HCT116 (cell line): ENCODE results near the gene MOGAT3. TPM values are rescaled to one million over a fixed set of nuclear protein-coding genes. Genes with fewer than 3 reads are reported as not detected.

Experiments used
- ATAC-seq: fragments of 200-7000 bp; cut with Tn5 transposase; 2 replicates; pipeline ENCODE4 v1.9.1; 2020; ENCODE audit warnings: mild to moderate bottlenecking, moderate library complexity
- BruUV-seq: library from RNA; stranded (reverse); fragments of 400-500 nt; replicated peaks from 2 replicates; lab custom pipeline; 2021; lab: Mats Ljungman, UMichigan
- CTCF ChIA-PET: fragments of 300-600 bp; sonication (Branson Sonifier 250); formaldehyde crosslinking; loops from one replicate; lab custom pipeline; 2021; ENCODE audit warnings: antibody characterized with exemption; lab: Charles Lee
- POLR2A ChIA-PET: fragments of 300-600, 350-600 bp; sonication (Branson Sonifier 250); formaldehyde crosslinking; loops from one replicate; lab custom pipeline; 2021; ENCODE audit warnings: antibody characterized with exemption; lab: Charles Lee
- RAD21 ChIA-PET, 2 experiments: fragments of 300-600 bp; sonication (Branson Sonifier 250); formaldehyde crosslinking; loops; one replicate each; lab custom pipeline; 2023; ENCODE audit warnings: low total read pairs in 2 of 2; ENCODE audit not compliant: uncharacterized antibody in 2 of 2, unreplicated experiment in 2 of 2, low non-redundant PET in 1 of 2; lab: Charles Lee
- DNase-seq: peaks from one replicate; pipeline ENCODE4 v3.0.0-alpha.2; 2010; ENCODE audit warnings: low read depth, low spot score
- H2AFZ ChIP-seq: fragments of 200-600 bp; shearing (Covaris generic), sonication (generic); 2 replicates; pipeline ENCODE4 v1.6.1; 2017; ENCODE audit warnings: low read depth, mixed run types, mixed read lengths, antibody characterized with exemption, low read length; ENCODE audit not compliant: poor library complexity, severe bottlenecking
- H3K27ac ChIP-seq: 2 replicates; pipeline ENCODE4 v1.5.1; 2012; ENCODE audit warnings: low read depth, low read length
- H3K27me3 ChIP-seq: fragments of 200-600 bp; sonication (generic); 2 replicates; pipeline ENCODE4 v1.6.1; 2016; ENCODE audit warnings: mixed run types, low read length, mixed read lengths; ENCODE audit not compliant: insufficient read depth
- H3K36me3 ChIP-seq, 2 experiments: fragments of 200-500 bp in 1 of 2; fragments of 200-600 bp in 1 of 2; sonication (Bioruptor generic) in 1 of 2; sonication (generic) in 1 of 2; 2 replicates each; pipeline versions ENCODE4 v1.5.1 to v1.6.1; 2014 to 2016; ENCODE audit warnings: low read length in 2 of 2, inconsistent platforms in 1 of 2, mixed read lengths in 1 of 2, mixed run types in 1 of 2; ENCODE audit not compliant: insufficient read depth in 2 of 2, control insufficient read depth in 1 of 2
- H3K4me1 ChIP-seq, 2 experiments: fragments of 200-600 bp in 1 of 2; sonication (generic) in 1 of 2; 2 replicates each; pipeline versions ENCODE4 v1.5.1 to v1.6.1; 2012 to 2017; ENCODE audit warnings: low read length in 2 of 2, inconsistent platforms in 1 of 2, mild to moderate bottlenecking in 1 of 2, mixed read lengths in 1 of 2, mixed run types in 1 of 2, moderate library complexity in 1 of 2; ENCODE audit not compliant: insufficient read depth in 2 of 2, control insufficient read depth in 1 of 2
- H3K4me2 ChIP-seq: fragments of 200-600 bp; sonication (generic); 2 replicates; pipeline ENCODE4 v1.6.1; 2017; ENCODE audit warnings: mixed run types, low read length, mixed read lengths
- H3K4me3 ChIP-seq, 2 experiments: fragments of 200-600 bp in 1 of 2; sonication (generic) in 1 of 2; replicated peaks in 1 of 2; 2 replicates each; pipeline ENCODE4 v1.5.1; 2011 to 2016; ENCODE audit warnings: low read length in 2 of 2, control low read depth in 1 of 2, low read depth in 1 of 2, mild to moderate bottlenecking in 1 of 2, mixed read lengths in 1 of 2, mixed run types in 1 of 2
- H3K79me2 ChIP-seq: fragments of 200-600 bp; sonication (generic); 2 replicates; pipeline ENCODE4 v1.6.1; 2017; ENCODE audit warnings: mild to moderate bottlenecking, mixed run types, low read length, moderate library complexity, mixed read lengths; ENCODE audit not compliant: insufficient read depth
- H3K9ac ChIP-seq: fragments of 200-600 bp; sonication (generic); 2 replicates; pipeline ENCODE4 v1.6.1; 2016; ENCODE audit warnings: low read length, mixed read lengths
- H3K9me2 ChIP-seq: fragments of 200-600 bp; sonication (generic), shearing (Covaris generic); 2 replicates; pipeline ENCODE4 v1.6.1; 2017; ENCODE audit warnings: mixed run types, mild to moderate bottlenecking, moderate library complexity; ENCODE audit not compliant: insufficient read depth
- H3K9me3 ChIP-seq, 2 experiments: fragments of 200-500 bp in 1 of 2; fragments of 200-600 bp in 1 of 2; sonication (Bioruptor generic) in 1 of 2; sonication (generic) in 1 of 2; 2 replicates each; pipeline ENCODE4 v1.6.1; 2014 to 2017; ENCODE audit warnings: low read length in 2 of 2, mixed read lengths in 2 of 2, inconsistent platforms in 1 of 2, low read depth in 1 of 2, mild to moderate bottlenecking in 1 of 2, mixed run types in 1 of 2, moderate library complexity in 1 of 2; ENCODE audit not compliant: control insufficient read depth in 1 of 2, insufficient read depth in 1 of 2
- H4K20me1 ChIP-seq: fragments of 200-600 bp; sonication (generic), shearing (Covaris generic); 2 replicates; pipeline ENCODE4 v1.6.1; 2017; ENCODE audit warnings: mixed run types, mild to moderate bottlenecking, moderate library complexity; ENCODE audit not compliant: insufficient read depth
- CBX3 ChIP-seq: IDR thresholded peaks from 2 replicates; pipeline ENCODE4 v1.6.1; 2012; ENCODE audit warnings: low read depth
- EGR1 ChIP-seq: IDR thresholded peaks from 2 replicates; pipeline ENCODE4 v1.6.1; 2012; ENCODE audit warnings: low read depth
- EZH2 ChIP-seq: fragments of 200-600 bp; sonication (generic); IDR thresholded peaks from 2 replicates; pipeline ENCODE4 v1.6.1; 2017; ENCODE audit warnings: antibody characterized with exemption, mixed run types
- FOSL1 ChIP-seq: IDR thresholded peaks from 2 replicates; pipeline ENCODE4 v1.6.1; 2012; ENCODE audit warnings: low read depth
- JUND ChIP-seq: IDR thresholded peaks from 2 replicates; pipeline ENCODE4 v1.6.1; 2012
- POLR2AphosphoS5 ChIP-seq: IDR thresholded peaks from 2 replicates; pipeline ENCODE4 v1.6.1; 2011; ENCODE audit warnings: mild to moderate bottlenecking, low read depth, low read length, moderate library complexity
- RAD21 ChIP-seq: IDR thresholded peaks from 2 replicates; pipeline ENCODE4 v1.6.1; 2012; ENCODE audit warnings: low read depth, mild to moderate bottlenecking
- SP1 ChIP-seq: IDR thresholded peaks from 2 replicates; pipeline ENCODE4 v1.6.1; 2012; ENCODE audit warnings: low read depth
- SRF ChIP-seq: IDR thresholded peaks from 2 replicates; pipeline ENCODE4 v1.6.1; 2012; ENCODE audit warnings: low read depth
- YY1 ChIP-seq: IDR thresholded peaks from 2 replicates; pipeline ENCODE4 v1.6.1; 2011; ENCODE audit warnings: low read length, low read depth, moderate library complexity, mild to moderate bottlenecking; ENCODE audit not compliant: insufficient replicate concordance; ENCODE audit errors: extremely low read depth
- intact Hi-C: fragments of 100-400 bp; cut with micrococcal nuclease; formaldehyde crosslinking; loops from 2 replicates; pipeline ENCODE4 v1.10.0; 2022
- total RNA-seq: library from RNA; stranded (reverse); gene quantifications from one replicate; pipeline ENCODE4 v1.2.1, GENCODE V29; 2021; ENCODE audit not compliant: unreplicated experiment
- TF ChIP-seq, protein P1 (sequence below): IDR thresholded peaks from 2 replicates; pipeline ENCODE4 v1.6.1; 2012; ENCODE audit warnings: low read depth
- TF ChIP-seq, protein P2 (sequence below): IDR thresholded peaks from 2 replicates; pipeline ENCODE4 v1.6.1; 2012
- TF ChIP-seq, protein P3 (sequence below), 3 experiments: fragments of 200-600 bp in 1 of 3; sonication (generic) in 1 of 3; IDR thresholded peaks in 2 of 3; conservative IDR thresholded peaks in 1 of 3; 2 replicates each; pipeline ENCODE4 v1.5.1; 2012 to 2017; ENCODE audit warnings: low read depth in 2 of 3, low read length in 2 of 3, antibody characterized with exemption in 1 of 3, borderline replicate concordance in 1 of 3, control low read depth in 1 of 3, mild to moderate bottlenecking in 1 of 3, mixed read lengths in 1 of 3, mixed run types in 1 of 3, moderate library complexity in 1 of 3; ENCODE audit not compliant: insufficient read depth in 1 of 3

Gene MOGAT3
- total RNA-seq, 1 experiment from 2014 or later, result not detected

DNA sequence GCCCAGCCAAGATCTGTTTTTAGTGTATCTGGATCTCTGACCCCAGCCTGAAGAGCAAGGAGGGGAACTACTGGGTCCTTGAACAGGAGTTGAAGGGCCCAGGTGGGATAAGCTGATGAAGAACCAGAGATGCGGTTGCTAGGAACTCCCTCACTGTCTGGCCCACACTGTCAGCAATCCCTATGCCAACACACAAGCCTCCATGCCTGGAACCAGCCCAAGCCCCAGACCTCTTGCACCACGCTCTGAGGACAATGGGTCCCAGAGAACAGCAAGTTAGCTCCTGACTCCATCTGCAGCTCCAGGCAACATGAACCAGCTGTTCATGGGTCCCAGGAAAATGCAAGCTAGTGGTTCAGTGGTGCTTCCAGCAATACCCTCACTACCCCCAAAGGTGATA, 23.2 kb downstream of the MOGAT3 start:
- RAD21 ChIA-PET, result no interaction called here
- Histone ChIP-seq H3K9ac (no peak overlapping the region), H3K27me3 (no peaks in the 10 kb centered on the region), H3K79me2 (no peaks in the 10 kb centered on the region), H3K4me3 (no peak overlapping the region), H3K9me2 (no peaks in the 10 kb centered on the region), H3K27ac (no peak overlapping the region), H2AFZ (no peak overlapping the region), H3K4me2 (no peak overlapping the region), H3K4me1 (peaks cover 19 to 27% of the 10 kb centered on the region in 2 experiments), H4K20me1 (no peaks in the 10 kb centered on the region), H3K36me3 (no peaks in the 10 kb centered on the region), H3K9me3 (no peaks in the 10 kb centered on the region)
- no TSS peak for BruUV-seq
- TF ChIP-seq JUND, result no peak
- no peak for DNase-seq
- POLR2A ChIA-PET, result no interaction called here
- no peak for ATAC-seq
- CTCF ChIA-PET, result no interaction called here
- intact Hi-C loops, result no loop called here

DNA sequence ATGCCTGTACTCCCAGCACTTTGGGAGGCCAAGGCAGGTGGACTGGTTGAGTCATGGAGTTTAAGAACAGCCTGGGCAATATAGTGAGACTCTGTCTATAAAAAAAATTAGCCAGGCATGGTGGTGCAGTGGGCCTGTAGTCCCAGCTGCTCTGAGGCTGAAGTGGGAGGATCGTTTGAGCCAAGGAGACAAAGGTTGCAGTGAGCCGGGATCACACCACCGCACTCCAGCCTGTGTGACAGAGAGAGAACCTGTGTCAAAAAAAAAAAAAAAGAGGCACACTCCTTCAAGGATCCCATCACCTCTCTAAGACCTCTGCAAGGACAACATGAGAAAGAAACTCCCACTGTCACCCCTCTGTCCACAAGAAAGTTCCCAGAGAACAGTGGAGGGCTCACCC, 25.2 kb downstream of the MOGAT3 start:
- Histone ChIP-seq H3K4me1 (peaks cover 14 to 29% of the 10 kb centered on the region in 2 experiments), H3K9me3 (no peaks in the 10 kb centered on the region), H3K9ac (no peak overlapping the region), H3K27me3 (no peaks in the 10 kb centered on the region), H3K4me2 (no peak overlapping the region), H4K20me1 (no peaks in the 10 kb centered on the region), H3K36me3 (no peaks in the 10 kb centered on the region), H2AFZ (no peak overlapping the region), H3K27ac (no peak overlapping the region), H3K4me3 (no peak overlapping the region), H3K79me2 (no peaks in the 10 kb centered on the region), H3K9me2 (no peaks in the 10 kb centered on the region)
- intact Hi-C loops, result no loop called here
- DNase-seq (no peak), ATAC-seq (no peak)
- RAD21 ChIA-PET, result no interaction called here
- no TSS peak for BruUV-seq
- CTCF ChIA-PET, result interaction anchor here (2.9 kb wide), 1 partner anchor 17 kb away, joined by 20 read pairs; no protein-coding TSS in a partner anchor
- POLR2A ChIA-PET, result no interaction called here
- no peak for TF ChIP-seq SP1
- TF ChIP-seq, protein P1, sequence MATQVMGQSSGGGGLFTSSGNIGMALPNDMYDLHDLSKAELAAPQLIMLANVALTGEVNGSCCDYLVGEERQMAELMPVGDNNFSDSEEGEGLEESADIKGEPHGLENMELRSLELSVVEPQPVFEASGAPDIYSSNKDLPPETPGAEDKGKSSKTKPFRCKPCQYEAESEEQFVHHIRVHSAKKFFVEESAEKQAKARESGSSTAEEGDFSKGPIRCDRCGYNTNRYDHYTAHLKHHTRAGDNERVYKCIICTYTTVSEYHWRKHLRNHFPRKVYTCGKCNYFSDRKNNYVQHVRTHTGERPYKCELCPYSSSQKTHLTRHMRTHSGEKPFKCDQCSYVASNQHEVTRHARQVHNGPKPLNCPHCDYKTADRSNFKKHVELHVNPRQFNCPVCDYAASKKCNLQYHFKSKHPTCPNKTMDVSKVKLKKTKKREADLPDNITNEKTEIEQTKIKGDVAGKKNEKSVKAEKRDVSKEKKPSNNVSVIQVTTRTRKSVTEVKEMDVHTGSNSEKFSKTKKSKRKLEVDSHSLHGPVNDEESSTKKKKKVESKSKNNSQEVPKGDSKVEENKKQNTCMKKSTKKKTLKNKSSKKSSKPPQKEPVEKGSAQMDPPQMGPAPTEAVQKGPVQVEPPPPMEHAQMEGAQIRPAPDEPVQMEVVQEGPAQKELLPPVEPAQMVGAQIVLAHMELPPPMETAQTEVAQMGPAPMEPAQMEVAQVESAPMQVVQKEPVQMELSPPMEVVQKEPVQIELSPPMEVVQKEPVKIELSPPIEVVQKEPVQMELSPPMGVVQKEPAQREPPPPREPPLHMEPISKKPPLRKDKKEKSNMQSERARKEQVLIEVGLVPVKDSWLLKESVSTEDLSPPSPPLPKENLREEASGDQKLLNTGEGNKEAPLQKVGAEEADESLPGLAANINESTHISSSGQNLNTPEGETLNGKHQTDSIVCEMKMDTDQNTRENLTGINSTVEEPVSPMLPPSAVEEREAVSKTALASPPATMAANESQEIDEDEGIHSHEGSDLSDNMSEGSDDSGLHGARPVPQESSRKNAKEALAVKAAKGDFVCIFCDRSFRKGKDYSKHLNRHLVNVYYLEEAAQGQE, result no peak
- no peak for TF ChIP-seq EGR1
- TF ChIP-seq, protein P2, sequence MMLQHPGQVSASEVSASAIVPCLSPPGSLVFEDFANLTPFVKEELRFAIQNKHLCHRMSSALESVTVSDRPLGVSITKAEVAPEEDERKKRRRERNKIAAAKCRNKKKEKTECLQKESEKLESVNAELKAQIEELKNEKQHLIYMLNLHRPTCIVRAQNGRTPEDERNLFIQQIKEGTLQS, result no peak
- no peak for TF ChIP-seq EZH2
- TF ChIP-seq CBX3, result no peak
- TF ChIP-seq, protein P3, sequence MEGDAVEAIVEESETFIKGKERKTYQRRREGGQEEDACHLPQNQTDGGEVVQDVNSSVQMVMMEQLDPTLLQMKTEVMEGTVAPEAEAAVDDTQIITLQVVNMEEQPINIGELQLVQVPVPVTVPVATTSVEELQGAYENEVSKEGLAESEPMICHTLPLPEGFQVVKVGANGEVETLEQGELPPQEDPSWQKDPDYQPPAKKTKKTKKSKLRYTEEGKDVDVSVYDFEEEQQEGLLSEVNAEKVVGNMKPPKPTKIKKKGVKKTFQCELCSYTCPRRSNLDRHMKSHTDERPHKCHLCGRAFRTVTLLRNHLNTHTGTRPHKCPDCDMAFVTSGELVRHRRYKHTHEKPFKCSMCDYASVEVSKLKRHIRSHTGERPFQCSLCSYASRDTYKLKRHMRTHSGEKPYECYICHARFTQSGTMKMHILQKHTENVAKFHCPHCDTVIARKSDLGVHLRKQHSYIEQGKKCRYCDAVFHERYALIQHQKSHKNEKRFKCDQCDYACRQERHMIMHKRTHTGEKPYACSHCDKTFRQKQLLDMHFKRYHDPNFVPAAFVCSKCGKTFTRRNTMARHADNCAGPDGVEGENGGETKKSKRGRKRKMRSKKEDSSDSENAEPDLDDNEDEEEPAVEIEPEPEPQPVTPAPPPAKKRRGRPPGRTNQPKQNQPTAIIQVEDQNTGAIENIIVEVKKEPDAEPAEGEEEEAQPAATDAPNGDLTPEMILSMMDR (IDR thresholded peaks at IDR 0.05 in 2 of 3, conservative IDR thresholded peaks at IDR 0.05 in 1 of 3; ENCODE audit: borderline replicate concordance in 1 of 3, insufficient read depth in 1 of 3, low read depth in 2 of 3, low read length in 2 of 3), result no peak
- no peak for TF ChIP-seq JUND
- no peak for TF ChIP-seq POLR2AphosphoS5
- TF ChIP-seq FOSL1, result no peak
- no peak for TF ChIP-seq YY1
- TF ChIP-seq SRF, result no peak
- no peak for TF ChIP-seq RAD21
